ELF-1 (cell line): ENCODE data around the gene RNF182.

Experiments used
- DNase-seq: peaks from one replicate; pipeline ENCODE4 v3.0.0-alpha.2; 2016; ENCODE audit warnings: low read depth, low spot score

Gene RNF182, protein sequence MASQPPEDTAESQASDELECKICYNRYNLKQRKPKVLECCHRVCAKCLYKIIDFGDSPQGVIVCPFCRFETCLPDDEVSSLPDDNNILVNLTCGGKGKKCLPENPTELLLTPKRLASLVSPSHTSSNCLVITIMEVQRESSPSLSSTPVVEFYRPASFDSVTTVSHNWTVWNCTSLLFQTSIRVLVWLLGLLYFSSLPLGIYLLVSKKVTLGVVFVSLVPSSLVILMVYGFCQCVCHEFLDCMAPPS

GRCh38 chr6:13924949-13925881 lies at the start of gene RNF182:
Gene RNF182 (plus strand): TSS chr6:13924952. CDS start chr6:13977120, 52,168 bp downstream.
- DNase-seq = peak; percentile 13

GRCh38 chr6:13877051-13877450 lies 47.7 kb upstream of the RNF182 start:
- no peak for DNase-seq

DNA sequence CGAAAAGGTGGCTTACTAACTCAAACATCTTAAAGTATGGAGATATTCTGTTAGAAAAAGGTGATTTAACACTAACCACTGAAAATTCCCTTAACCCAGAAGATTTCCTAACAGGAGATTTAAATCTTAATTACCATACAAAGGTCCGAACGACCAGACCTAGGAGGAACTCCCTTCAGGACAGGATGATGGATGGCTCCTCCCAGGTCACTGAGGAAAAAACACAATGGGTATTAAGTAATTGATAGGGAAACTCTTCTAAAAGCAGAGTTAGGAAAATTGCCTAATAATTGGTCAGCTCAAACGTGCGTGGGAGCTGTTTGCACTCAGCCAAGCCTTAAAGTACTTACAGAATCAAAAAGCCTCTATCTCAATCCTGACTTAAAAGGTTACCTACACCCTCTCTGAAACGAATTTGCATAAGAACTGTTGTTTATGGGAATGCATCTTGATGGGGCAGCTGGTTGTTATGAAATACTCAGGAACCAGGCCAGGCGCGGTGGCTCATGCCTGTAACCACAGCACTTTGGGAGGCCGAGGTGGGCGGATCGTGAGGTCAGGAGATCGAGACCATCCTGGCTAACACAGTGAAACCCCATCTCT lies 44.6 kb upstream of the RNF182 start:
- peak; percentile 34 for DNase-seq

- DNase-seq = peak; percentile 45
These were observed 43.1 kb upstream of the RNF182 start for GRCh38 chr6:13881621-13882165.

- DNase-seq = no peak
These were observed 40.8 kb upstream of the RNF182 start for GRCh38 chr6:13883966-13884365.

- DNase-seq = no peak
These were observed 40.4 kb upstream of the RNF182 start for GRCh38 chr6:13884397-13884796.

- DNase-seq = no peak
These were observed 39.2 kb upstream of the RNF182 start for GRCh38 chr6:13885601-13886000.

GRCh38 chr6:13886949-13887348 lies 37.8 kb upstream of the RNF182 start:
- no peak for DNase-seq

DNA sequence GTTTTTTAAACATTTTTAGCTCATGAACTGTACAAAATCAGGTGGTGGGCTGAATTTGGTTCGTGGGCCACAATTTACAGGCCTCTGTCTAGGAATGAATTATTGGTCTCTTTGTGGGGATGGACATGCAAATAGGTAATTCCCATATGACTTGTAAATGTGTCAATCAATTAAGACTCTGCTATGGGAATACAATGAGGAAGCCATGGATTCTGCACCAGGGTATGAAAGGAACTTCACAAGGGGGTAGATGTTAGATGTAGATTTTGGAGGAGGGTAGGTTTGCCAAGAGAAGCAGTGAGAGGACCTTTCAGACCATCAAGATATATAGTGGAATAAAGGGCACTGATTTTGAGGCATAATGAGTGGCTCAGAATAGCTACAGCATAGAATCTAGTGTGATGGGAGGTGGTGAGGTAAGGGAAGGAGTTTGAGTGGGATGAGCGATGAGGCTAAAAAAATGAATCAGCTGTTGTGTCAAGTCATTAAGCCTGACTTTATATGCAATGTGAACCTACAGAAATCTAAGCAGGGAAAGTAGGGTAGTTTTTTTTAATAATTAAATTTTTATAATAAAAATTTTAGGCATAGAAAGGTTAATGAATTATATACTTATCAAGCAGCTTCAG lies 32.6 kb upstream of the RNF182 start:
- DNase-seq = no peak

DNA sequence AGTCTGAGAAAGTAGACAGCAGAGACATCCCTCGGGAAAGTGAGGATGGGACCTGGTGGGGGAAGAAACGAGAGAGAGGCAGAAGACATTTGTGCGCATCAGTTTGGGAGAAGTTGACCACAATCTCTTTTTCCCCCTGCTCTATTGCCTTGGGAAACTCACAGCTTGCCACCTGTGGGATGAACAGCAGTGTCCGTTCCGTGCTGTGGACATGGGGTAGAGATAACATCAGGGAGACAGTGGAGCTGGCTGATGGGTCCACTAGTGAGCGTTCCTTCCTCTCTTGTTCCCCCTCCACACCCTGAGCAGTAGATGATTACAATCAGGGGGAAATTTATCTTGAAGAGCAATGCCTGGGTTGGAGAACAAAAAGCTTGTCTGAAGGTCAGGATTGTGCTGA lies 21.8 kb upstream of the RNF182 start:
- no peak for DNase-seq

DNA sequence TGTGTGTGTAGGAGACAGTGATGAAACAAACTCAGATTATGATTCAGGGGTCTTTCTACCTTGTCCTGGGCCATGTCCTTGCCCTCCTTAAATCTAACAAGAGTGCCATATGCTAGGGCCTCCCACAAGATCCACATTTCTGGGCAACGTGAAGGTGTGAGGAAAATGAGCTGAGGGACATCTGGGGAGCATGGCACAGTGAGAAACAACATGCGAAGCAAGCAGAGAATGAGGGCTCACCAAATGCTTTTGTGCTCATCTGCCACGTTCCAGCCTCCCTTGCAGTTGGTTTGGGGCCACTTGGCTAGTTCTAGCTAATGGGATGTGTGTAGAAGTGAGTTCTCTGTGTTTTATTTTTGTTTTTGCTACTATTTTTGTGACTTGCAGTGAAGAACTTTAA lies 21.4 kb upstream of the RNF182 start:
- no peak for DNase-seq

DNA sequence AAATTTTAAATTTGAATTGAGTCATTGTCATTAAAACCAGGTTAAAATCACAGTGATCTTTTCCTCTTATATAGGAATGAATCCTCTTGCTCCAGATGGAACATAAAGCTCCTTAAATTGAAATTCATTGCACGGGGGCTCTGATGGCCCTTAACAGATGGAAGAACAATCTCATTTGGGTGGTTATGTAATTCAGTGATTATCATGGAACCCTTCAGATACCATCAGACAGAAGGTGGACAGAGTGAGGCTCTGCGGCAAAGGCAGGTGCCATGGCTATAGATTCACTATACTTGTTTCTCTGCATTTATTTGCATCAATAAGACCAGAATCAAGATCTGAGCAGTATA lies 17.8 kb upstream of the RNF182 start:
- DNase-seq = no peak

DNA sequence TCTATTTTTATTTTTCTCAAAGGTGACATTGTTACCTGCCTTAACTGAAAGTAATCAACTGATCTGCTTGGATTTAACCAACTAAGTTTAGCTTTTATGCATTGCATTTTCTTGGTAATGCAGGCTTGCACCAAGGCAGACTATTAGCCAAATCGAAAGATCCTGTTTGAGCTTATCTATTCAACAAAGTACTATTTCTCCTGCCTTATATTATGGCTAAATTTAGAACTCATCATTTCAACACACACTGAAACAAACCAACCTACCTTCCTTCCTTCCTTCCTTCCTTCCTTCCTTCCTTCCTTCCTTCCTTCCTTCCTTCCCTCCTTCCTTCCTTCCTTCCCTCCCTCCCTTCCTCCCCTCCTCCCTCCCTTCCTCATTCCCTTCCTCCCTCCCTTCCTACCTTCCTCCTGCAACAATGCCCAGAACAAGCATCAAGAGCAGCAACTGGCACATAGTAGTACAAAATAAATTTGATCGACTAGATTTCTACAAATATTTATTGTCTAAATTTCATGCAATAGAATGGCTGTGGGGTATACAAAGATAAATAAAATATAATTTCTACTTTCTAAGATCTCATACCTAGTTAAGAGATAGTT lies 17.0 kb upstream of the RNF182 start:
- DNase-seq = no peak

DNA sequence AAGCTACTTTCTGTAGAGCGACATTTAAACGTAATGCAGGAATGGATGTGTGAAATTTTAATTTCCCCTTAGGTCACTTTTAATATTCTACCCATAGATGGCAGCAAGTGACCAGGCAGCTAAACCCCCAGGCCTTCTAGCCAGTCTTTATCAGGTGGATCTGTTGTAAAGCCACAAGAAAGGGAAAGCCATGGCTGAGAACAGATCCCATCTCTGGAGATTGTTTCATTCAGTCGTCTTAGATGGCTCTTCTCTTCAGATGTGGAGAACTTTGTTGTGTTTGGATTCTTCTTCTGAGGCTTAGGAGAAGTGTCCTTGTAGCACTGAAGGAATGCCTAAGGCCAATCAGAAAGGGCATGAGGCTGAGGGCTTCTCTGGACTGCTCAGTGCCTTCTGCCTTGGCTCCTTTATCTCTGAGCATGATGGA lies 15.8 kb upstream of the RNF182 start:
- DNase-seq = peak; percentile 61

- no peak for DNase-seq
These were observed 14.3 kb upstream of the RNF182 start for GRCh38 chr6:13910443-13910842.

GRCh38 chr6:13911337-13911736 lies 13.4 kb upstream of the RNF182 start:
- DNase-seq = no peak

- no peak for DNase-seq
These were observed 11.3 kb upstream of the RNF182 start for GRCh38 chr6:13913226-13914001.

- no peak for DNase-seq
These were observed 10.4 kb upstream of the RNF182 start for GRCh38 chr6:13914351-13914750.

DNA sequence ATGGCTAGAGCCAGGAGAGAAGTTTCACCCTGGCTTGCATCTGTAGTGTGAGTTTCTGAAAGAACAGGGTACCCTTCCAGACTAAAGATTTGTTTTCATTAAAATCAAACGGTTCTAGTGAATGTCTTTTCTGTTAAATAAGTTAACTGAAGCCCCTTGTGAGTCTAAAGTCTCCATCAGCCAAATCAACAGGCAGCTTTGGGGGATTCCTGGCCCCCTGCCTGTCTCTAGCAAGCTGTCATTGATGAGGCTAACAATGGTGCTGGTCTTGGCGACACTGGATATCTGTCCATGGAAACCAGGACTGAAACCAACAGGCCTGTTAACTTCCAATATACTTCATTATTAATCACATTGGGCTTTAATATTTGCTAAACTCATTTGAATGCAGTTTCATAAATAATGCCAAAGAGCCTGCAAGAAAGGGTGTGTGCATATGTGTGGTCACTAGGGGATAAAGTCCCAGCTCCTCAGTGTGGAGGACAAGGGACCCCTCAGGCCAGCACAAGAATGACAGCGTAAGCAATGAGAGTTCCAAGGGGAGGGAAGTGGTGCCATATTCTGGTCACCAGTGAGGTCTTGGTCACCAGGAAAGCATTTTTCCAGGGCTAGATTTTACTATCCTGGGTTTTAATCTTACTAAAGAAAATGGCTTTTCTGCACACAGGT lies 9.1 kb upstream of the RNF182 start:
- no peak for DNase-seq
